ENCODE measurements around the gene CEP43. TPM values are rescaled to one million over a fixed set of nuclear protein-coding genes. Genes with fewer than 3 reads are reported as not detected.

CEP43 gene
- total and polyA plus RNA-seq, 2 experiments from 2014 or later, result 20.5 to 28.1 TPM

DNA sequence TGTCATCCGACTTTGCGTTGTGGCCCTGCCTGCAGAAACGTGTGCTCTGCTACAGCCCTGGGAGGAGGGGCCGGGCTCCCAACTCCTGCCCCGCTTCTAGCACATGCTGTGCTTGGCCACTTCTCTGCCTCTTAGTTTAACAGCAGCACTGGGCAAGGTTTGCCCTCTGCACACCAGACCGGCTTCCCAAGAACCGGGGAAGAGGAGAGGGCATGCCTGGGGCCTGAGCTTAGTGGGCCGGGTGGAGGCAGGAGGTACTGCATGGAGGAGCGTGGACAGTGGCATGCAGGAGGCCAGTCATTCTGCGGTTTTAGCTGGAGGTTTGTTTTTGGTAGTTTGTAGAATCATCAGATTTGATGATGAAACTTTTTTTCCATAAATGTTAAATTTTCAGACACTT is 45.5 kb downstream of the CEP43 start:
- 83% methylated on average over 10 of the region's 10 CpGs for WGBS (ENCODE audit: low lambda C conversion rate, missing lambda C conversion rate)
- H3K4me3 ChIP-seq, result no peak overlapping the region
- H3K9me3 ChIP-seq (ENCODE audit: low read depth), result no peaks in the 10 kb centered on the region
- H4K20me1 ChIP-seq (ENCODE audit: insufficient read depth, poor library complexity, severe bottlenecking), result no peaks in the 10 kb centered on the region
- no peak overlapping the region for H3K27ac ChIP-seq
- no peaks in the 10 kb centered on the region for H3K36me3 ChIP-seq (replicated peaks; ENCODE audit: insufficient read depth, low read depth)
- TF ChIP-seq EZH2phosphoT487 (IDR thresholded peaks at IDR 0.05; ENCODE audit: low read depth, severe bottlenecking, unreplicated experiment) (no peak), EZH2 (IDR thresholded peaks at IDR 0.05; ENCODE audit: borderline replicate concordance) (no peak)
- TF ChIP-seq, protein P1, sequence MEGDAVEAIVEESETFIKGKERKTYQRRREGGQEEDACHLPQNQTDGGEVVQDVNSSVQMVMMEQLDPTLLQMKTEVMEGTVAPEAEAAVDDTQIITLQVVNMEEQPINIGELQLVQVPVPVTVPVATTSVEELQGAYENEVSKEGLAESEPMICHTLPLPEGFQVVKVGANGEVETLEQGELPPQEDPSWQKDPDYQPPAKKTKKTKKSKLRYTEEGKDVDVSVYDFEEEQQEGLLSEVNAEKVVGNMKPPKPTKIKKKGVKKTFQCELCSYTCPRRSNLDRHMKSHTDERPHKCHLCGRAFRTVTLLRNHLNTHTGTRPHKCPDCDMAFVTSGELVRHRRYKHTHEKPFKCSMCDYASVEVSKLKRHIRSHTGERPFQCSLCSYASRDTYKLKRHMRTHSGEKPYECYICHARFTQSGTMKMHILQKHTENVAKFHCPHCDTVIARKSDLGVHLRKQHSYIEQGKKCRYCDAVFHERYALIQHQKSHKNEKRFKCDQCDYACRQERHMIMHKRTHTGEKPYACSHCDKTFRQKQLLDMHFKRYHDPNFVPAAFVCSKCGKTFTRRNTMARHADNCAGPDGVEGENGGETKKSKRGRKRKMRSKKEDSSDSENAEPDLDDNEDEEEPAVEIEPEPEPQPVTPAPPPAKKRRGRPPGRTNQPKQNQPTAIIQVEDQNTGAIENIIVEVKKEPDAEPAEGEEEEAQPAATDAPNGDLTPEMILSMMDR (IDR thresholded peaks at IDR 0.05; ENCODE audit: poor library complexity), result no peak
- no peaks in the 10 kb centered on the region for H3K4me1 ChIP-seq (ENCODE audit: insufficient read depth)
- H3K9me2 ChIP-seq (replicated peaks; ENCODE audit: insufficient read depth), result no peaks in the 10 kb centered on the region
- no peak overlapping the region for H3K4me2 ChIP-seq
- no peaks in the 10 kb centered on the region for H3K27me3 ChIP-seq
- no peak for DNase-seq (ENCODE audit: low spot score)
- H2AFZ ChIP-seq, result no peak overlapping the region
- no peaks in the 10 kb centered on the region for H3K79me2 ChIP-seq

DNA sequence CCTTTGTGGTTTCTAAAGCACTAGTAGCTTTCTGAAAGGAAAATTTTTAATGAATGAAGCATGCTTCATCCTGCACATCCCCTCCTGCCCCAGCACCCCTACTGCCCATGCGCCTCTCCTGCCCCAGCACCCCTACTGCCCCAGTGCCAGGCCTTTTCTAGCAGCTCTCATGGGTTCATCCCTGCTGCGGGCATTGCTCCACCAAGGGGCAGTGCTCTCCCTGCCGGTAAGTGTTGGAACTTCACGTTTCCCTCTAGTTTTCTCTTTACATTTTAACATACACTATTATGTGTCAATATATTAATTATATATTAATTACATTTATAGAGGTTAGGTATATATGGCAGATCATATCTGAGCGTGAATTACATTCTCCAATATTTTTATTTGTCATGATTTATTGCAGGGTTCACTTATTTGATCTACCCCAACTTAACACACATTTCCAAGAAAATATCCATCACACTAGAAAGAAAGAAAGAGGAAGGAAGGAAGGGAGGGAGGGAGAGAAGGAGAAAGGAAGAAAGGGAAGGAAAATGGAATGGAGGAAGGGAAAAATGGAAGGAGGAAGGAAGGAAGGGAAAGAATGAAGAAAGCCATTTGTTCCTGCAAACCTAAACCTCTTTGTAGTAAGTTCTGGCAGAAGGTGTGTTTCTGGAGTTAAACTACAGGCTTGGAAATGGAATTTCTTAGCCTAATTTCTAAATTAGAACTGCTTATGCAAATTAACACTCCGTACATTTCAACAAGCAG is 46.8 kb downstream of the CEP43 start:
- Histone ChIP-seq H3K4me2 (no peak overlapping the region), H3K36me3 (replicated peaks; ENCODE audit: insufficient read depth, low read depth) (no peaks in the 10 kb centered on the region), H2AFZ (no peak overlapping the region), H3K27me3 (no peaks in the 10 kb centered on the region), H3K4me1 (ENCODE audit: insufficient read depth) (no peaks in the 10 kb centered on the region), H4K20me1 (ENCODE audit: insufficient read depth, poor library complexity, severe bottlenecking) (no peaks in the 10 kb centered on the region), H3K27ac (no peak overlapping the region), H3K79me2 (no peaks in the 10 kb centered on the region), H3K4me3 (no peak overlapping the region), H3K9me2 (replicated peaks; ENCODE audit: insufficient read depth) (no peaks in the 10 kb centered on the region), H3K9me3 (ENCODE audit: low read depth) (no peaks in the 10 kb centered on the region)
- TF ChIP-seq EZH2phosphoT487 (IDR thresholded peaks at IDR 0.05; ENCODE audit: low read depth, severe bottlenecking, unreplicated experiment), result no peak
- TF ChIP-seq, protein P1 (IDR thresholded peaks at IDR 0.05; ENCODE audit: poor library complexity), result no peak
- 96% methylated on average over 6 of the region's 6 CpGs for WGBS (ENCODE audit: low lambda C conversion rate, missing lambda C conversion rate)
- DNase-seq (ENCODE audit: low spot score), result no peak

DNA sequence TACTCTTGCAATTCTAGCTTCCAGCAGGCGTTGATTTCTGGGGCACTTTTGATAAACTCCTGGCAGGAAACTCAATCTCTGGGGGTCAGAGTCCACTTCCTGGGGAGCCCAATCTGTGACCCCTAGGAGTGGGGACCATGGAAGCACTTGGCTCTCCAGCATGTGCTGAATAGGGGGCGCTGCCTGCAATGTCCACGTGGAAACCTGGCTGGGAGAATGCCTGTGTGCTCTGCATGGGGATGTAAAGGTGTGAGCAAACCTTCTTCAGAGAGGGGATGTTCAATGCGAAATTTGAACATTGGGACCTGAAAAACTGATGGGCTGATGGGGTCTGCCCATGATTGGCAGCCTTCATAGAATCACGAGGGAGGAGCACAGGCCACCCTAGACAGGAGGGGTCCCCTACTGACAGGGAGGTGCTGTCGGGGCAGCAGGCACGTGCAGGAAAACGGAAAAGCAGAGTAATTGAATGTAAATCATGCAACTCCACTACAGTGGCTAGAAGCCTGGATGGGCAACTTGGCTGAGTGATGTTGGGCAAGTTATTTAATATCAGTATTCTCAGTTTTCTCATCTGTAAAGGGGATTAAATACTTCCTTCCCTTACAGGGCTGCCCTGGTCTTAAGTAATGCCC is 47.8 kb downstream of the CEP43 start:
- H3K9me2 ChIP-seq (replicated peaks; ENCODE audit: insufficient read depth), result no peaks in the 10 kb centered on the region
- no peak for DNase-seq (ENCODE audit: low spot score)
- H3K9me3 ChIP-seq (ENCODE audit: low read depth), result no peaks in the 10 kb centered on the region
- no peak overlapping the region for H3K27ac ChIP-seq
- no peaks in the 10 kb centered on the region for H4K20me1 ChIP-seq (ENCODE audit: insufficient read depth, poor library complexity, severe bottlenecking)
- 88% methylated on average over 8 of the region's 8 CpGs for WGBS (ENCODE audit: low lambda C conversion rate, missing lambda C conversion rate)
- H3K4me3 ChIP-seq, result no peak overlapping the region
- no peaks in the 10 kb centered on the region for H3K4me1 ChIP-seq (ENCODE audit: insufficient read depth)
- no peak overlapping the region for H2AFZ ChIP-seq
- H3K27me3 ChIP-seq, result no peaks in the 10 kb centered on the region
- H3K36me3 ChIP-seq (replicated peaks; ENCODE audit: insufficient read depth, low read depth), result no peaks in the 10 kb centered on the region
- no peak overlapping the region for H3K4me2 ChIP-seq
- no peak for TF ChIP-seq EZH2phosphoT487 (IDR thresholded peaks at IDR 0.05; ENCODE audit: low read depth, severe bottlenecking, unreplicated experiment)
- TF ChIP-seq EZH2 (IDR thresholded peaks at IDR 0.05; ENCODE audit: borderline replicate concordance), result no peak
- TF ChIP-seq, protein P1 (IDR thresholded peaks at IDR 0.05; ENCODE audit: poor library complexity), result no peak
- no peaks in the 10 kb centered on the region for H3K79me2 ChIP-seq

Measured in hepatocyte (in vitro differentiated cells).